H9 (cell line): Measurements from ENCODE around the gene IMPACT. TPM values are rescaled to one million over a fixed set of nuclear protein-coding genes. Genes with fewer than 3 reads are reported as not detected.

ENCODE experiments used
- DNase-seq: peaks from one replicate; pipeline ENCODE4 v3.0.0-alpha.2; 2017
- H2AFZ ChIP-seq: one replicate; pipeline ENCODE4 v1.6.1; 2013; ENCODE audit warnings: mild to moderate bottlenecking, low read length, control low read depth, moderate library complexity
- H2AK5ac ChIP-seq: 2 replicates; pipeline ENCODE4 v1.6.1; 2013; ENCODE audit warnings: low read length, control low read depth, mixed read lengths; ENCODE audit not compliant: insufficient read length
- H2BK120ac ChIP-seq: one replicate; pipeline ENCODE4 v1.6.1; 2013; ENCODE audit warnings: low read depth, mild to moderate bottlenecking, low read length, control low read depth, inconsistent platforms; ENCODE audit not compliant: poor library complexity, severe bottlenecking
- H2BK12ac ChIP-seq: 2 replicates; pipeline ENCODE4 v1.6.1; 2013; ENCODE audit warnings: low read length, control low read depth, mixed read lengths, low read depth; ENCODE audit not compliant: insufficient read length
- H2BK15ac ChIP-seq: 2 replicates; pipeline ENCODE4 v1.6.1; 2013; ENCODE audit warnings: low read depth, low read length, control low read depth
- H2BK20ac ChIP-seq: one replicate; pipeline ENCODE4 v1.6.1; 2013; ENCODE audit warnings: low read depth, mild to moderate bottlenecking, low read length, control low read depth, inconsistent platforms; ENCODE audit not compliant: poor library complexity, severe bottlenecking
- H2BK5ac ChIP-seq: 2 replicates; pipeline ENCODE4 v1.6.1; 2013; ENCODE audit warnings: low read length, control low read depth, mixed read lengths; ENCODE audit not compliant: insufficient read length
- H3K14ac ChIP-seq: 2 replicates; pipeline ENCODE4 v1.6.1; 2013; ENCODE audit warnings: low read length, control low read depth; ENCODE audit not compliant: insufficient read depth
- H3K18ac ChIP-seq: 2 replicates; pipeline ENCODE4 v1.6.1; 2013; ENCODE audit warnings: low read depth, mild to moderate bottlenecking, mixed read lengths, low read length, control low read depth; ENCODE audit not compliant: insufficient read length
- H3K23ac ChIP-seq: 2 replicates; pipeline ENCODE4 v1.6.1; 2013; ENCODE audit warnings: low read length, control low read depth, mixed read lengths, low read depth; ENCODE audit not compliant: insufficient read length
- H3K23me2 ChIP-seq: 2 replicates; pipeline ENCODE4 v1.6.1; 2013; ENCODE audit warnings: low read depth, mild to moderate bottlenecking, mixed read lengths, low read length, control low read depth; ENCODE audit not compliant: insufficient read length, poor library complexity, severe bottlenecking
- H3K27ac ChIP-seq: 2 replicates; pipeline ENCODE4 v1.5.1; 2013; ENCODE audit warnings: low read length, control low read depth, mixed read lengths, low read depth; ENCODE audit not compliant: insufficient read length
- H3K27me3 ChIP-seq: 2 replicates; pipeline ENCODE4 v1.6.1; 2013; ENCODE audit warnings: low read length, control low read depth, inconsistent platforms; ENCODE audit not compliant: insufficient read depth
- H3K4ac ChIP-seq: 2 replicates; pipeline ENCODE4 v1.6.1; 2013; ENCODE audit warnings: low read depth, mild to moderate bottlenecking, control low read depth, inconsistent platforms, low read length, moderate library complexity
- H3K4me1 ChIP-seq: 2 replicates; pipeline ENCODE4 v1.6.1; 2013; ENCODE audit warnings: low read length, control low read depth, inconsistent platforms; ENCODE audit not compliant: insufficient read depth
- H3K4me2 ChIP-seq: 2 replicates; pipeline ENCODE4 v1.6.1; 2013; ENCODE audit warnings: low read length, control low read depth, mixed read lengths; ENCODE audit not compliant: insufficient read length, insufficient read depth
- H3K56ac ChIP-seq: 2 replicates; pipeline ENCODE4 v1.6.1; 2013; ENCODE audit warnings: low read depth, mild to moderate bottlenecking, mixed read lengths, low read length, control low read depth; ENCODE audit not compliant: insufficient read length
- H3K79me1 ChIP-seq: 2 replicates; pipeline ENCODE4 v1.6.1; 2013; ENCODE audit warnings: low read depth, mild to moderate bottlenecking, moderate library complexity, low read length, control low read depth, inconsistent platforms; ENCODE audit not compliant: insufficient read depth, poor library complexity, severe bottlenecking
- H3K79me2 ChIP-seq: 2 replicates; pipeline ENCODE4 v1.6.1; 2013; ENCODE audit warnings: low read length, control low read depth, inconsistent platforms; ENCODE audit not compliant: insufficient read depth
- H3K9ac ChIP-seq: 2 replicates; pipeline ENCODE4 v1.6.1; 2013; ENCODE audit warnings: low read length, control low read depth, mixed read lengths; ENCODE audit not compliant: insufficient read length; ENCODE audit errors: extremely low read depth
- H3K9me3 ChIP-seq: one replicate; pipeline ENCODE4 v1.6.1; 2013; ENCODE audit warnings: low read depth, low read length, inconsistent platforms; ENCODE audit not compliant: control insufficient read depth
- H3T11ph ChIP-seq: one replicate; pipeline ENCODE4 v1.6.1; 2013; ENCODE audit warnings: mild to moderate bottlenecking, low read length, control low read depth, inconsistent platforms
- H4K20me1 ChIP-seq: one replicate; pipeline ENCODE4 v1.6.1; 2013; ENCODE audit not compliant: control insufficient read depth, insufficient read length, insufficient read depth
- H4K5ac ChIP-seq: 2 replicates; pipeline ENCODE4 v1.6.1; 2013; ENCODE audit warnings: low read depth, mild to moderate bottlenecking, mixed read lengths, low read length, control low read depth; ENCODE audit not compliant: insufficient read length
- H4K8ac ChIP-seq: replicated peaks from 2 replicates; pipeline ENCODE4 v1.6.1; 2013; ENCODE audit warnings: low read length, control low read depth, mixed read lengths, low read depth; ENCODE audit not compliant: insufficient read length
- H4K91ac ChIP-seq: 2 replicates; pipeline ENCODE4 v1.6.1; 2013; ENCODE audit warnings: low read depth, mild to moderate bottlenecking, moderate library complexity, mixed read lengths, low read length, control low read depth; ENCODE audit not compliant: insufficient read length
- H3K27ac Mint-ChIP-seq, 3 experiments: 2 replicates in 2 of 3; 3 replicates in 1 of 3; pipeline ENCODE4 v1.8.0; 2020 to 2021; ENCODE audit warnings: mixed read lengths in 3 of 3, mild to moderate bottlenecking in 1 of 3, moderate library complexity in 1 of 3
- H3K27me3 Mint-ChIP-seq: 2 replicates; pipeline ENCODE4 v1.8.0; 2021; ENCODE audit warnings: low read depth, mild to moderate bottlenecking, moderate library complexity, mixed read lengths
- H3K36me3 Mint-ChIP-seq, 3 experiments: 2 replicates in 2 of 3; 3 replicates in 1 of 3; pipeline ENCODE4 v1.8.0; 2020 to 2021; ENCODE audit warnings: low read depth in 3 of 3, mixed read lengths in 3 of 3; ENCODE audit not compliant: insufficient read depth in 1 of 3
- H3K4me1 Mint-ChIP-seq, 2 experiments: 2 replicates each; pipeline ENCODE4 v1.8.0; 2020; ENCODE audit warnings: mixed read lengths in 2 of 2
- H3K4me3 Mint-ChIP-seq, 2 experiments: 2 replicates in 1 of 2; 3 replicates in 1 of 2; pipeline ENCODE4 v1.8.0; 2020 to 2021; ENCODE audit warnings: mild to moderate bottlenecking in 2 of 2, mixed read lengths in 2 of 2, moderate library complexity in 1 of 2
- H3K9me3 Mint-ChIP-seq, 2 experiments: 2 replicates in 1 of 2; 3 replicates in 1 of 2; pipeline ENCODE4 v1.8.0; 2020; ENCODE audit warnings: mild to moderate bottlenecking in 2 of 2, mixed read lengths in 2 of 2, moderate library complexity in 1 of 2
- CTCF ChIP-seq: fragments of 200-600 bp; sonication (generic); conservative IDR thresholded peaks from 3 replicates; pipeline ENCODE4 v1.8.0; 2021; ENCODE audit warnings: antibody characterized with exemption, mild to moderate bottlenecking
- WGBS: extraction: QIAGEN DNeasy Blood & Tissue Kit; methylation state at CpG from one replicate; pipeline ENCODE4 v1.1.7; 2013; ENCODE audit warnings: missing lambda C conversion rate, low lambda C conversion rate, mixed read lengths; ENCODE audit not compliant: insufficient read length; ENCODE audit errors: extremely low coverage; 5-methylcytosine and 5-hydroxymethylcytosine counted together
- total RNA-seq: library from RNA; stranded (reverse); gene quantifications from 2 replicates; pipeline ENCODE4 v1.2.1, GENCODE V29; 2021

Gene IMPACT
- total RNA-seq, 1 experiment from 2014 or later = 41.9 TPM

DNA sequence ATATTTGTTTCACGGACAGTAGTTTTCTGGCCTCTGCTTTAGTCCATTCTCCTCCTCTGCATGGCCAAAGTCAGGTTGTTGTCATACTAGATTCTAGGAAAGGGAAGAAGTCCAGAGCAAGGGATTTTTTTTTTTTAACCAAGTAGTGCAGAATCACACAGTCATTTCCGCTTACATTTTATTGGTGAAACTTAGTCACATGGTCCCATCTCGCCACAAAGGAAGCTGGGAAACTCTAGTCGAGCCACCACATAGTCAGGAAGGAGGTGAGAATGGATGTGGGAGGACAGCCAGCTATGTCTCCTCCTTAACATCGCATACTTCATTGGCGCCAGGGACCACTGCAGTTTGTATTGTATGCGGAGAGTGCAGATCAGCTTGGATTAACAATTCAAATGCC is 44.3 kb downstream of the IMPACT start:
- Histone ChIP-seq H3K4ac (no peak overlapping the region), H3K56ac (no peak overlapping the region), H4K20me1 (no peaks in the 10 kb centered on the region), H4K8ac (no peak overlapping the region), H2AFZ (no peak overlapping the region), H4K5ac (no peak overlapping the region), H3K18ac (no peak overlapping the region), H3K27me3 (no peaks in the 10 kb centered on the region), H2AK5ac (no peak overlapping the region), H3T11ph (no peak overlapping the region), H3K27ac (no peak overlapping the region), H2BK12ac (no peak overlapping the region), H2BK15ac (no peak overlapping the region), H3K9me3 (no peaks in the 10 kb centered on the region), H3K4me1 (no peaks in the 10 kb centered on the region), H3K79me1 (no peaks in the 10 kb centered on the region), H3K23me2 (no peaks in the 10 kb centered on the region), H3K79me2 (no peaks in the 10 kb centered on the region), H3K9ac (no peak overlapping the region), H4K91ac (no peak overlapping the region), H2BK20ac (no peak overlapping the region), H3K4me2 (no peak overlapping the region), H3K14ac (no peak overlapping the region), H3K23ac (no peak overlapping the region), H2BK120ac (no peak overlapping the region), H2BK5ac (no peak overlapping the region)
- H3K4me3 Mint-ChIP-seq = no peak overlapping the region
- no peaks in the 10 kb centered on the region; a peak in 1 of 5 replicates for H3K9me3 Mint-ChIP-seq
- no peak for TF ChIP-seq CTCF
- H3K27me3 Mint-ChIP-seq = no peaks in the 10 kb centered on the region
- no peak overlapping the region for H3K27ac Mint-ChIP-seq
- WGBS = no CpG with 5 or more reads among the region's 7 CpGs
- H3K36me3 Mint-ChIP-seq = no peaks in the 10 kb centered on the region
- DNase-seq = no peak
- H3K4me1 Mint-ChIP-seq = peaks cover 5 to 6% of the 10 kb centered on the region in 2 experiments
